DMS53 treated with DMSO at 0.1 percent for 48 hours (cell line): ENCODE measurements around the gene ISG15.
A peak's percentile ranks its signal among the peaks of the same experiment; 100 is the strongest.
"Not testable (repeated sequence)": the region's sequence is repeated elsewhere in the genome, so short reads cannot be mapped to it uniquely, and the experiment has no call there.

ENCODE experiments used
- DNase-seq: peaks from one replicate; lab custom pipeline; 2025; ENCODE audit not compliant: unreplicated experiment; lab: John Stamatoyannopoulos, UW

The ISG15 gene

DNA sequence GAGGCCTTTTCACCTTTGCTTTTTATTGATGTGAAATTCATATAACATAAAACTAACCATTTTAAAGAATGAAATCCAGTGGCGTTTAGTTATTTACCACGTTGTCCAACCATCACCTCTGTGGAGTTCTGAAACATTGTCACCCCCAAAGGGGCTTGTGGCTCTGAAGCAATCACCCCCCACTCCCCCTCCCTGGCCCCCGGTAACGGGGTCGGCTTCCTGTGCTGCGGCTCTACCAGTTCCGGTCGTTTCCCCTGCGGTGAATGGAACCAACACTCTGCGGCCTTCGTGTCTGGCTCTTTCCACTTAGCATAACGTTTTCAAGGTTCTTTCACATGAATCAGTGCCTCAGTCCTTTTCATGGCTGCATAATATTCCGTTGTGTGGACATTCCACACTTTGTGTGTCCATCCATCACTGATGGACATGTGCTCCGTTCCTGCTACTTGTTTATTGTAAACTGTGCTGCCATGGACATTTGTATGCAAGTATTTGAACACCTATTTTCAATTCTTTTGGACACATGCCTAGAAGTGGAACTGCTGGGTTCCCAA is 1.8 kb upstream of the ISG15 start:
- DNase-seq, result no peak

- not testable (repeated sequence) for DNase-seq
These were observed 577 bp upstream of the ISG15 start for GRCh38 chr1:1012736-1013104.

DNA sequence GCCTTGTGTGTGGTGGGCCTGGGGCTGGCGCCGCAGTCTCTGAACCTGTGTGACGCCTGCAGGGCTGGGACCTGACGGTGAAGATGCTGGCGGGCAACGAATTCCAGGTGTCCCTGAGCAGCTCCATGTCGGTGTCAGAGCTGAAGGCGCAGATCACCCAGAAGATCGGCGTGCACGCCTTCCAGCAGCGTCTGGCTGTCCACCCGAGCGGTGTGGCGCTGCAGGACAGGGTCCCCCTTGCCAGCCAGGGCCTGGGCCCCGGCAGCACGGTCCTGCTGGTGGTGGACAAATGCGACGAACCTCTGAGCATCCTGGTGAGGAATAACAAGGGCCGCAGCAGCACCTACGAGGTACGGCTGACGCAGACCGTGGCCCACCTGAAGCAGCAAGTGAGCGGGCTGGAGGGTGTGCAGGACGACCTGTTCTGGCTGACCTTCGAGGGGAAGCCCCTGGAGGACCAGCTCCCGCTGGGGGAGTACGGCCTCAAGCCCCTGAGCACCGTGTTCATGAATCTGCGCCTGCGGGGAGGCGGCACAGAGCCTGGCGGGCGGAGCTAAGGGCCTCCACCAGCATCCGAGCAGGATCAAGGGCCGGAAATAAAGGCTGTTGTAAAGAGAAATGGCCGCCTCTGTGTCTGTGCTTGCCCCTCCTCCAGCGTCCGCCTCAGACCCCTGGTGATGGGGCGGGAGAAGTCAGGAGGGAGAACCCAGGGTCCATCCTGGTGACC is 788 bp downstream of the ISG15 start:
- peak; percentile 70 for DNase-seq

GRCh38 chr1:1014799-1015681 is 1.7 kb downstream of the ISG15 start:
- DNase-seq, result peak; percentile 4

- DNase-seq, result not testable (repeated sequence)
These were observed 4.4 kb downstream of the ISG15 start for GRCh38 chr1:1017397-1018320.

DNA sequence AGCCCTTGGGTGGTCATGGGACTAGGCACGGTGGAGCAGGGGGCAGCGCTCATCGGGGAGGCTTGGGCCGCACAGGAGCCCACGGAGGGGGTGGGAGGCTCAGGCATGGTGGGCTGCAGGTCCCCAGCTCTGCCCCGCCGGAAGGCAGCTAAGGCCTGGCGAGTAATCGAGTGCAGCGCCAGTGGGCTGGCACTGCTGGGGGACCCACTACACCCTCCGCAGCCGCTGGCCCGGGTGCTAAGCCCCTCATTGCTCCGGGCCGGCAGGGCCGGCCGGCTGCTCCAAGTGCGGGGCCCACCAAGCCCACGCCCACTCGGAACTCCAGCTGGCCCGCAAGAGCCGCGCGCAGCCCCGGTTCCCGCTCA is 5.0 kb downstream of the ISG15 start:
- not testable (repeated sequence) for DNase-seq

DNA sequence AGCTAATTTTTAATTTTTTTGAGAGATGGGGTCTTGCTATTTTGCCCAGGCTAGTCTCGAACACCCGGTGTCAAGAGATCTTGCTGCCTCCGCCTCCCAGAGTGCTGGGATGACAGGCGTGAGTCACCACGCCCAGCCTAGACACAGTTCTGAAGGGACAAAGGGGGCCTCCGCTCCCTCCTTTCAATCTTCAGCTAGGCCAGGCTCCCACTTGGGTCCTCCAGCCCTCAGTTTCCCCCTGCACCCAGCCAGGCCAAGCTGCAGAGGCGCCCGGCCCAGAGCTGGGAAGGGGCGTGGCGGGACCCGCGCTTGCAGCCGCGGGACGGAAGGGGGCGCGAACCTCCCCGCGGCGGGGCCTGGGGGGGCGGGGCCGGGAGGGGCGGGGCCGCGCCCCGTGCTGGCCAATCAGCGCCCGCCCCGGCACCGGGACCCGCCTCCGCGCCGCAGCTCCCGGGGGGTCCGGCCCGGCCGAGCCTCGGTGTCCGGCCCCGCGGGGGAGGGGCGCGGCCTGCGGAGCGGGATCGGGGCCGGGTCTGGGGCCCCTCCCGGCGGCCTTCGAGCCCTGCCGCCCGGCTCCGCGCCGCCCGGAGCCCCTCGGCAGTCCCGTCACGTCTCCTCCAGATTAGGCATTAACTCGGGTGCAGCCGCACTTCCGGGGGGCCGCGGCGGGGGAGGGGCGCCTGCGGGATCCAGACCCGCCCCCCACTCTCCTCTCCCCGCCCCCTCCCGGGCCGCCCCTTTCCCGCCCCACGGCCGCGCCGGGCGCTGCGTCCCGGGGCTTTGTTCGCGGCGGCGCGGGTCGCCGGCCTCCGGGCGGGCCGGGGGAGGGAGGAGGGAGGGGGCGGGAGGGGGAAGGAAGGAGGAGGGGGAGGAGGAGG is 6.1 kb downstream of the ISG15 start:
- peak; percentile 65 for DNase-seq

- peak; percentile 51 for DNase-seq
These were observed 6.7 kb downstream of the ISG15 start, which contains the start of gene AGRN for GRCh38 chr1:1020000-1020404. Gene AGRN, plus strand, starts transcription at chr1:1020120. Its CDS starts 53 bp downstream, at chr1:1020173.

- DNase-seq, result no peak
These were observed 7.2 kb downstream of the ISG15 start for GRCh38 chr1:1020415-1021009.

- DNase-seq, result peak; percentile 5
These were observed 8.0 kb downstream of the ISG15 start for GRCh38 chr1:1021010-1021919.

DNA sequence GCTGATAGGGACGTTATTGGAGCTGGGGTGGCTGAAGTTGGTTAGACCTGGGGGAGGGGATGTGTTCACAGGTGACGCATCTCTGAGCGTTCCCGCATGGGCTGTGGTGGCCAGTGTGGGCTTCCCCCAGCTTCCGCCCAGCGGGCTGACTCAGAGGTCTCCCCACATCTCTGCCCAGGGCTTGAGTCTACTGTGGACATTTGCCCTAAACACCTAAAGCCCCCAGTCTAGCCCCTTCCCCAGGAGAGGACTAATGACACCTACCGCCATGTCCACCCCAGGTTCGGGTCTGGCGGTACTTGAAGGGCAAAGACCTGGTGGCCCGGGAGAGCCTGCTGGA is 8.6 kb downstream of the ISG15 start:
- DNase-seq, result no peak

- no peak for DNase-seq
These were observed 9.2 kb downstream of the ISG15 start for GRCh38 chr1:1022302-1023009.

GRCh38 chr1:1023700-1024099 is 10.4 kb downstream of the ISG15 start:
- no peak for DNase-seq

DNA sequence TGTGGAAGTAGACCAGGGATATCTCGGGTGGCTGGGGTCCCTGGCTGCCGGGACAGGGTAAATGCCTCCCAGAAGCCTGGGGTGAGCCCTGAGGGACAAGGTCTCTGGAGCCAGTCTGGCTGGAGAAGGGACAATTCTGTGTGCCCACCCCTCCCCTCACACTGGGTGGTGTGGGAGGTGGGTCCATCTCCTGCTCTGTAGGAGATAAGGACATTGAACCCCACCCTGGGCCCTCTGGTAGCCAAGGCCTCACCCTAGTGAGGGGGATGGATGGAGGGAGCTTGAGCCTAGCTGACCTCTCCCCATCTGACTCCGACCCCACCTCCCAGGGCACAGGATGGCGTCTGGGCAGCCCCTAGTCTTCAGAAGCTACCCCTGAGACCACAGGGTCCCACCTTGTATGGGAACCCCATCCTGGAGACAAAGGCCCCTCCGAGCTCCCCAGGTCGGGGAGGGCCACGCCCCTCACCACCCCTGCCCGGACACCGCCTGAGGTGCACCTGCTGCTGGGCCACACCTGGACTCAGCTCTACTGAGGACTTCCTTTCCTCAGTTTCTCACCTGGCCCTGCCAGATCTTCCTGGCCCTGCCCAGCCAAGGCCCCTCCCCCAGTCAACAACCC is 11.0 kb downstream of the ISG15 start:
- DNase-seq, result no peak

GRCh38 chr1:1024771-1025699 is 11.7 kb downstream of the ISG15 start:
- DNase-seq, result no peak

DNA sequence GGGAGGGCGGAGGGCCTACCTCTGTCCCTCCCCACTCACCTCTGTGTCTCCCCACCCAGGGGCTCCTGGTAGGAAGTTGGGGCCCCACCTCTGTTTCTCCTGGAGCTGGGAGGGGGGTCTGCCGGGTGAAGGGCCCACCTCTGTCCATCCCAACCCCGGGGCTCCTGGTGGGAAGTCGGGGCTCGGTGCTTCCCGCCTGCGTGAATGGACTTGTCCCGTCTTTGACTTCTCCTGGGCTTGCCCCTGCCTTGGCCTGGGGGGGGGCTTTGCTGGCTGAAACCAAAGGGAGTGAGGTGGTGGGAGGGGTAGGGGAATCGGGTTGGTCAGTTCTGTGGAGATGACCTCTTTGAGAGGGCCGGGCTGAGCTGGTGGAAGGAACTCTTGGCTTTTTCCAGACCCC is 12.4 kb downstream of the ISG15 start:
- no peak for DNase-seq
